Measurements from ENCODE around the gene ANKS3. TPM values are rescaled to one million over a fixed set of nuclear protein-coding genes. Genes with fewer than 3 reads are reported as not detected.

Gene ANKS3
- total and polyA plus RNA-seq, 2 of the 8 experiments (the other 6 are each of a cell fraction or from before 2014, with no cell fraction given) = 15.5 to 23.9 TPM

DNA sequence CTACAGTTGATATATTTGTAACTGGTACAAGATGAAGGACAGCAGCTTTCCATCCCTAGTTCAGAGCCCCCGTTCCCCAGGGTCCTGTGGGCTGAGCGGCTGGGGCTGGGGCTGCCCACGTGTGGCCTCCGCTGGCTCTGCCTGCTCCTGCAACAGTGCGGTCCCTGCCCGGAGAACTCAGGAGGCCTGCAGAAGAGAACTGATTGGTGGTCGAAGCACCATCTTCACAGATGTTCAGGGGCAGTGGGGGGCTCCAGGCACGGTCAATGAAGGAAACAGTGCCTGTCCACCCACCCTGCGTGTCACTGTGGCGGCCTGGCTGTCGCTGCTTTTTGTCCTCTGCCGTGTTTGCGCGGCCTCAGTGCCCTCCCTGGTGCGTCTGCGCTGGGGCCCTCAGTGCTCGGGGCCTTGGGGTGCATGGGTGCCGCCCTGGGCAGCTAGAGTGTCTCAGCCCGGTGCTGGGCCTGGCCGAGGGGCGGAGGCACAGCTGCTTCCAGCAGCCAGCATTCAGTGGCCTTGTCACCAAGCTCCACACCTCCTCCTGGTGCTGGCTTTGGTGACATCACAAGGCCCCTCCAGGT, 44.9 kb downstream of the ANKS3 start:
- FAIRE-seq (no peak), DNase-seq (ENCODE audit: low read depth in 1 of 2, low spot score in 2 of 2) (no peak)
- Histone ChIP-seq H2BK5ac (ENCODE audit: low read depth, low read length) (no peak overlapping the region), H3K4ac (replicated peaks; ENCODE audit: insufficient read length, low read depth, low read length) (no peak overlapping the region), H2BK15ac (ENCODE audit: low read length) (no peak overlapping the region), H2AK5ac (ENCODE audit: low read depth, low read length) (no peak overlapping the region), H3K27me3 (replicated peaks in 1 of 4; ENCODE audit: control insufficient read depth in 3 of 4, extremely low read depth in 1 of 4, insufficient read depth in 3 of 4, low read length in 3 of 4) (no peaks in the 10 kb centered on the region), H2AFZ (ENCODE audit: low read length) (no peak overlapping the region), H4K5ac (ENCODE audit: insufficient read length, low read depth, low read length) (no peak overlapping the region), H3K14ac (ENCODE audit: insufficient read length) (no peak overlapping the region), H3K27ac (ENCODE audit: low read depth, low read length) (no peak overlapping the region), H3K9ac (replicated peaks in 1 of 4; ENCODE audit: extremely low read depth in 1 of 4, low read depth in 3 of 4, low read length in 3 of 4) (no peak overlapping the region), H3K36me3 (ENCODE audit: control insufficient read depth in 2 of 4, insufficient read depth in 4 of 4, low read length in 3 of 4) (peaks cover 0 to 6% (median 4%) of the 10 kb centered on the region in 4 experiments; a peak in 3 of 8 replicates), H3K23me2 (ENCODE audit: low read depth, low read length) (peaks cover 8% of the 10 kb centered on the region; the same call in 1 of the 2 replicates), H3K4me1 (replicated peaks in 1 of 4; ENCODE audit: control insufficient read depth in 3 of 4, insufficient read depth in 4 of 4, low read length in 3 of 4) (peaks cover 0 to 7% (median 5%) of the 10 kb centered on the region in 4 experiments; a peak in 4 of 7 replicates), H3K79me2 (ENCODE audit: control insufficient read depth in 1 of 2, insufficient read depth in 2 of 2, low read length in 2 of 2) (peaks cover 0 to 2% of the 10 kb centered on the region in 2 experiments; a peak in 1 of 4 replicates), H3K56ac (replicated peaks; ENCODE audit: insufficient read length, low read depth, low read length) (no peak overlapping the region), H3K4me3 (ENCODE audit: extremely low read depth in 1 of 4, insufficient read depth in 2 of 4, low read depth in 3 of 4, low read length in 4 of 4) (no peak overlapping the region), H3K4me2 (ENCODE audit: insufficient read depth in 1 of 2, low read depth in 2 of 2, low read length in 2 of 2) (no peak overlapping the region), H3K23ac (ENCODE audit: insufficient read length) (no peak overlapping the region), H4K8ac (ENCODE audit: extremely low read depth, insufficient read depth, low read length) (no peak overlapping the region), H2BK120ac (replicated peaks; ENCODE audit: low read depth, low read length) (no peak overlapping the region), H3K9me3 (ENCODE audit: insufficient read depth in 2 of 2, low read depth in 1 of 2, low read length in 1 of 2) (no peaks in the 10 kb centered on the region), H3K18ac (ENCODE audit: extremely low read depth, low read length) (no peak overlapping the region), H4K20me1 (replicated peaks in 1 of 2; ENCODE audit: control insufficient read depth in 1 of 2, insufficient read depth in 2 of 2, low read length in 2 of 2) (peaks cover 0 to 10% of the 10 kb centered on the region in 2 experiments), H4K91ac (replicated peaks; ENCODE audit: insufficient read length, low read length) (no peak overlapping the region), H2BK12ac (ENCODE audit: low read depth, low read length) (no peak overlapping the region), H2BK20ac (ENCODE audit: low read length) (no peak overlapping the region), H3K79me1 (ENCODE audit: low read depth, low read length) (no peaks in the 10 kb centered on the region)
- WGBS, 2 experiments (ENCODE audit: extremely low coverage in 1 of 2, insufficient coverage in 1 of 2, insufficient read length in 1 of 2, insufficient replicate concordance in 2 of 2, low coverage in 1 of 2, low lambda C conversion rate in 2 of 2, missing lambda C conversion rate in 1 of 2) = 86% methylated on average over 19 of the region's 21 CpGs; no CpG with 5 or more reads in 1 of the 2 experiments
- CTCF ChIA-PET (ENCODE audit: partially characterized antibody) = interaction anchor here (0.6 kb wide), 1 partner anchor 439 kb away, joined by 3 read pairs; no protein-coding TSS in a partner anchor
- POLR2A ChIA-PET (ENCODE audit: partially characterized antibody) = interaction anchor here (1.3 kb wide), 1 partner anchor 11 kb away, joined by 3 read pairs; no protein-coding TSS in a partner anchor
- TF ChIP-seq CTCF (IDR thresholded peaks at IDR 0.05; ENCODE audit: control extremely low read depth in 1 of 3, insufficient read depth in 1 of 3, low read depth in 1 of 3, low read length in 3 of 3) (no peak), KDM4A (IDR thresholded peaks at IDR 0.05; ENCODE audit: low read depth, low read length, severe bottlenecking) (no peak), CTBP2 (IDR thresholded peaks at IDR 0.05; ENCODE audit: borderline replicate concordance, insufficient read depth, insufficient read length, low read length) (no peak), YY1 (IDR thresholded peaks at IDR 0.05; ENCODE audit: low read depth, low read length) (no peak), TEAD4 (IDR thresholded peaks at IDR 0.05; ENCODE audit: low read depth, low read length) (no peak), ASH2L (IDR thresholded peaks at IDR 0.05; ENCODE audit: low read length) (no peak), POU5F1 (IDR thresholded peaks at IDR 0.05; ENCODE audit: low read depth, low read length) (no peak), PHF8 (conservative IDR thresholded peaks at IDR 0.05; ENCODE audit: low read depth, low read length) (no peak), HDAC2 (IDR thresholded peaks at IDR 0.05; ENCODE audit: borderline replicate concordance in 1 of 2, low read depth in 2 of 2, low read length in 2 of 2) (no peak), TAF7 (optimal IDR thresholded peaks at IDR 0.05; ENCODE audit: borderline replicate concordance, low read depth, low read length) (no peak)

All from H1 (cell line).